H1 (cell line): Measurements from ENCODE around the gene ARL17A. TPM values are rescaled to one million over a fixed set of nuclear protein-coding genes. Genes with fewer than 3 reads are reported as not detected.
"Not testable (repeated sequence)": the region's sequence is repeated elsewhere in the genome, so short reads cannot be mapped to it uniquely, and the experiment has no call there.

Experiments
- CTCF ChIA-PET: fragments of 300-600 bp; sonication (Branson Sonifier 250); formaldehyde crosslinking; loops from one replicate; lab custom pipeline; 2021; ENCODE audit not compliant: partially characterized antibody; lab: Charles Lee
- POLR2A ChIA-PET: fragments of 300-600 bp; sonication (Branson Sonifier 250); formaldehyde crosslinking; loops from one replicate; lab custom pipeline; 2021; ENCODE audit warnings: inconsistent platforms; ENCODE audit not compliant: partially characterized antibody; lab: Charles Lee
- DNase-seq, 2 experiments: peaks; one replicate each; pipeline versions ENCODE4 v3.0.0 to v3.0.0-alpha.2; 2010 to 2022; ENCODE audit warnings: low spot score in 2 of 2, low read depth in 1 of 2, mixed read lengths in 1 of 2
- FAIRE-seq: peaks from 2 replicates; lab custom pipeline; 2011; peaks lifted over from hg19 to GRCh38; lab: Jason Lieb, UNC
- H2AFZ ChIP-seq: 2 replicates; pipeline ENCODE4 v1.8.1; 2012; ENCODE audit warnings: low read length, inconsistent platforms
- H2AK5ac ChIP-seq: 2 replicates; pipeline ENCODE4 v1.6.1; 2013; ENCODE audit warnings: low read depth, low read length
- H2BK120ac ChIP-seq: replicated peaks from 2 replicates; pipeline ENCODE3; 2013; ENCODE audit warnings: low read depth, low read length, inconsistent platforms
- H2BK12ac ChIP-seq: 2 replicates; pipeline ENCODE4 v1.6.1; 2013; ENCODE audit warnings: low read depth, low read length
- H2BK15ac ChIP-seq: 2 replicates; pipeline ENCODE4 v1.6.1; 2013; ENCODE audit warnings: low read length
- H2BK20ac ChIP-seq: 2 replicates; pipeline ENCODE4 v1.6.1; 2013; ENCODE audit warnings: low read length
- H2BK5ac ChIP-seq: 2 replicates; pipeline ENCODE4 v1.6.1; 2013; ENCODE audit warnings: low read depth, low read length
- H3K14ac ChIP-seq: 2 replicates; pipeline ENCODE4 v1.6.1; 2013; ENCODE audit warnings: inconsistent platforms; ENCODE audit not compliant: insufficient read length
- H3K18ac ChIP-seq: 2 replicates; pipeline ENCODE4 v1.6.1; 2013; ENCODE audit warnings: low read length; ENCODE audit errors: extremely low read depth
- H3K23ac ChIP-seq: 2 replicates; pipeline ENCODE4 v1.6.1; 2013; ENCODE audit warnings: inconsistent platforms; ENCODE audit not compliant: insufficient read length
- H3K23me2 ChIP-seq: 2 replicates; pipeline ENCODE4 v1.6.1; 2013; ENCODE audit warnings: low read depth, low read length
- H3K27ac ChIP-seq: 2 replicates; pipeline ENCODE4 v1.6.1; 2011; ENCODE audit warnings: low read depth, low read length, inconsistent platforms
- H3K27me3 ChIP-seq, 4 experiments: replicated peaks in 1 of 4; 1 replicate in 1 of 4; 2 replicates in 3 of 4; pipeline versions ENCODE4 v1.6.1 to v1.8.1; 2011 to 2013; ENCODE audit warnings: low read length in 3 of 4, mild to moderate bottlenecking in 3 of 4, inconsistent platforms in 2 of 4, mixed read lengths in 2 of 4, moderate library complexity in 1 of 4; ENCODE audit not compliant: control insufficient read depth in 3 of 4, insufficient read depth in 3 of 4; ENCODE audit errors: extremely low read depth in 1 of 4
- H3K36me3 ChIP-seq, 4 experiments: 2 replicates each; pipeline versions ENCODE4 v1.6.1 to v1.8.1; 2011 to 2013; ENCODE audit warnings: mild to moderate bottlenecking in 4 of 4, low read length in 3 of 4, moderate library complexity in 2 of 4, control low read depth in 1 of 4, inconsistent platforms in 1 of 4; ENCODE audit not compliant: insufficient read depth in 4 of 4, control insufficient read depth in 2 of 4
- H3K4ac ChIP-seq: replicated peaks from 2 replicates; pipeline ENCODE3; 2013; ENCODE audit warnings: low read length, low read depth, mixed read lengths, inconsistent platforms; ENCODE audit not compliant: insufficient read length
- H3K4me1 ChIP-seq, 4 experiments: replicated peaks in 1 of 4; 1 replicate in 1 of 4; 2 replicates in 3 of 4; pipeline versions ENCODE4 v1.6.1 to v1.8.1; 2011 to 2013; ENCODE audit warnings: low read length in 3 of 4, inconsistent platforms in 2 of 4, mixed read lengths in 1 of 4; ENCODE audit not compliant: insufficient read depth in 4 of 4, control insufficient read depth in 3 of 4
- H3K4me2 ChIP-seq, 2 experiments: 2 replicates each; pipeline versions ENCODE4 v1.6.1 to v1.8.1; 2011 to 2013; ENCODE audit warnings: low read depth in 2 of 2, low read length in 2 of 2, control low read depth in 1 of 2, inconsistent platforms in 1 of 2, mild to moderate bottlenecking in 1 of 2; ENCODE audit not compliant: insufficient read depth in 1 of 2
- H3K4me3 ChIP-seq, 4 experiments: fragments of 200-600, 300-600 bp in 1 of 4; sonication (generic), shearing (Covaris generic), sonication (Bioruptor Twin) in 1 of 4; 2 replicates each; pipeline versions ENCODE4 v1.5.1 to v1.8.1; 2011 to 2016; ENCODE audit warnings: low read length in 4 of 4, low read depth in 3 of 4, control low read depth in 2 of 4, inconsistent platforms in 2 of 4, mild to moderate bottlenecking in 2 of 4, mixed read lengths in 1 of 4, moderate library complexity in 1 of 4; ENCODE audit not compliant: insufficient read depth in 2 of 4; ENCODE audit errors: extremely low read depth in 1 of 4
- H3K56ac ChIP-seq: replicated peaks from 2 replicates; pipeline ENCODE3; 2013; ENCODE audit warnings: low read depth, mild to moderate bottlenecking, mixed read lengths, low read length, inconsistent platforms; ENCODE audit not compliant: insufficient read length
- H3K79me1 ChIP-seq: 2 replicates; pipeline ENCODE4 v1.6.1; 2013; ENCODE audit warnings: low read depth, low read length, control low read depth
- H3K79me2 ChIP-seq, 2 experiments: 2 replicates each; pipeline versions ENCODE4 v1.6.1 to v1.8.1; 2012 to 2013; ENCODE audit warnings: low read length in 2 of 2, mild to moderate bottlenecking in 2 of 2, inconsistent platforms in 1 of 2; ENCODE audit not compliant: insufficient read depth in 2 of 2, control insufficient read depth in 1 of 2
- H3K9ac ChIP-seq, 4 experiments: replicated peaks in 1 of 4; 1 replicate in 1 of 4; 2 replicates in 3 of 4; pipeline versions ENCODE4 v1.6.1 to v1.8.1; 2011 to 2013; ENCODE audit warnings: low read depth in 3 of 4, low read length in 3 of 4, control low read depth in 2 of 4, mild to moderate bottlenecking in 2 of 4, moderate library complexity in 2 of 4, inconsistent platforms in 1 of 4; ENCODE audit errors: extremely low read depth in 1 of 4
- H3K9me3 ChIP-seq, 2 experiments: 2 replicates each; pipeline versions ENCODE4 v1.6.1 to v1.8.1; 2012 to 2013; ENCODE audit warnings: mild to moderate bottlenecking in 2 of 2, moderate library complexity in 2 of 2, control low read depth in 1 of 2, inconsistent platforms in 1 of 2, low read depth in 1 of 2, low read length in 1 of 2, mixed read lengths in 1 of 2; ENCODE audit not compliant: insufficient read depth in 2 of 2
- H4K20me1 ChIP-seq, 2 experiments: replicated peaks in 1 of 2; 2 replicates each; pipeline versions ENCODE3 to v1.8.1; 2011 to 2013; ENCODE audit warnings: inconsistent platforms in 2 of 2, low read length in 2 of 2, mild to moderate bottlenecking in 1 of 2; ENCODE audit not compliant: insufficient read depth in 2 of 2, control insufficient read depth in 1 of 2
- H4K5ac ChIP-seq: 2 replicates; pipeline ENCODE4 v1.6.1; 2013; ENCODE audit warnings: low read length, low read depth, mixed read lengths, inconsistent platforms; ENCODE audit not compliant: insufficient read length
- H4K8ac ChIP-seq: 2 replicates; pipeline ENCODE4 v1.8.0; 2013; ENCODE audit warnings: mild to moderate bottlenecking, moderate library complexity, low read length, inconsistent platforms; ENCODE audit not compliant: insufficient read depth; ENCODE audit errors: extremely low read depth
- H4K91ac ChIP-seq: replicated peaks from 2 replicates; pipeline ENCODE3; 2013; ENCODE audit warnings: low read length, mixed read lengths, inconsistent platforms; ENCODE audit not compliant: insufficient read length
- WGBS, 2 experiments: shearing (Covaris generic) in 1 of 2; methylation state at CpG; one replicate each; pipeline versions ENCODE4 v1.1.6 to v1.1.7; 2013 to 2015; ENCODE audit warnings: low lambda C conversion rate in 2 of 2, mixed read lengths in 2 of 2, inconsistent platforms in 1 of 2, low coverage in 1 of 2, missing lambda C conversion rate in 1 of 2; ENCODE audit not compliant: insufficient replicate concordance in 2 of 2, insufficient coverage in 1 of 2, insufficient read length in 1 of 2; ENCODE audit errors: extremely low coverage in 1 of 2, missing lambda C conversion rate in 1 of 2; 5-methylcytosine and 5-hydroxymethylcytosine counted together
- polyA plus RNA-seq, 7 experiments: library from polyadenylated mRNA; depleted of rRNA in 3 of 7; stranded (reverse) in 5 of 7; unstranded in 2 of 7; fragments of >200 nt in 5 of 7; fragments of 200-250 nt in 2 of 7; gene quantifications; 1 replicate in 5 of 7; 2 replicates in 1 of 7; 4 replicates in 1 of 7; pipeline versions ENCODE4 v1.2.1 to v1.2.3, GENCODE V29; 2011 to 2013; ENCODE audit warnings: missing spikeins in 2 of 7, mixed read lengths in 2 of 7
- total RNA-seq: library from RNA; stranded (reverse); fragmentation: NEBNext Ultra II Directional; extraction: Animal tissue kit (Norgen Biotek cat#: 25700); gene quantifications from 2 replicates; pipeline ENCODE4 v1.2.1, GENCODE V29; 2021

Gene ARL17A
- total and polyA plus RNA-seq, 2 of the 8 experiments (the other 6 are each of a cell fraction or from before 2014, with no cell fraction given) = 24.6 to 29.0 TPM

- H3K4me3 ChIP-seq, H4K91ac ChIP-seq, H2AFZ ChIP-seq, CTCF ChIA-PET, DNase-seq, H3K79me2 ChIP-seq, H3K9me3 ChIP-seq, H3K23me2 ChIP-seq, H2BK15ac ChIP-seq, FAIRE-seq, H2AK5ac ChIP-seq, H3K9ac ChIP-seq, H3K27me3 ChIP-seq, H4K5ac ChIP-seq, H4K20me1 ChIP-seq, H3K14ac ChIP-seq, H3K4me2 ChIP-seq, POLR2A ChIA-PET, H2BK12ac ChIP-seq, H4K8ac ChIP-seq, H3K56ac ChIP-seq, H2BK120ac ChIP-seq, H2BK20ac ChIP-seq, H3K4ac ChIP-seq, H3K27ac ChIP-seq, H3K36me3 ChIP-seq, H2BK5ac ChIP-seq, H3K79me1 ChIP-seq, H3K23ac ChIP-seq, H3K18ac ChIP-seq, H3K4me1 ChIP-seq: not testable (repeated sequence)
- no CpG with 5 or more reads among the region's 5 CpGs for WGBS, 2 experiments
Observed at GRCh38 chr17:46628753-46629436, 49.4 kb upstream of the ARL17A start.

- POLR2A ChIA-PET = not testable (repeated sequence)
- peak; percentile 92 for FAIRE-seq
Observed at GRCh38 chr17:46627452-46627851, 48.0 kb upstream of the ARL17A start.

More at GRCh38 chr17:46627452-46627851, 48.0 kb upstream of the ARL17A start:
- H4K8ac ChIP-seq, H4K5ac ChIP-seq, H2BK15ac ChIP-seq, H2AFZ ChIP-seq, H3K9ac ChIP-seq, DNase-seq, H3K56ac ChIP-seq, H3K4me1 ChIP-seq, H4K91ac ChIP-seq, H3K79me2 ChIP-seq, H2BK20ac ChIP-seq, H2BK120ac ChIP-seq, H2AK5ac ChIP-seq, H2BK12ac ChIP-seq, H3K23me2 ChIP-seq, H4K20me1 ChIP-seq, H3K79me1 ChIP-seq, H3K27ac ChIP-seq, H3K9me3 ChIP-seq, H3K4ac ChIP-seq, CTCF ChIA-PET, H3K36me3 ChIP-seq, H2BK5ac ChIP-seq, H3K18ac ChIP-seq, H3K14ac ChIP-seq, H3K4me2 ChIP-seq, H3K27me3 ChIP-seq, H3K23ac ChIP-seq, H3K4me3 ChIP-seq: not testable (repeated sequence)
- WGBS, 2 experiments = no CpG with 5 or more reads among the region's 2 CpGs
